Osteoblast (primary cell): ENCODE measurements around the gene KCNC1. TPM values are rescaled to one million over a fixed set of nuclear protein-coding genes. Genes with fewer than 3 reads are reported as not detected.

ENCODE experiments used
- DNase-seq: peaks from one replicate; pipeline ENCODE4 v3.0.0; 2011; ENCODE audit warnings: low spot score, mixed read lengths; ENCODE audit not compliant: insufficient read length; ENCODE audit errors: missing footprints
- H2AFZ ChIP-seq: 2 replicates; pipeline ENCODE4 v1.6.0; 2011; ENCODE audit warnings: mild to moderate bottlenecking, low read length
- H3K27ac ChIP-seq: 2 replicates; pipeline ENCODE4 v1.5.1; 2011; ENCODE audit warnings: mild to moderate bottlenecking, low read depth, low read length, moderate library complexity
- H3K27me3 ChIP-seq: 2 replicates; pipeline ENCODE4 v1.6.0; 2012; ENCODE audit warnings: mild to moderate bottlenecking, control low read depth, inconsistent platforms, low read length, moderate library complexity; ENCODE audit not compliant: insufficient read depth
- H3K36me3 ChIP-seq: 2 replicates; pipeline ENCODE4 v1.5.1; 2011; ENCODE audit warnings: mild to moderate bottlenecking, low read length, control low read depth, moderate library complexity; ENCODE audit not compliant: insufficient read depth
- H3K4me1 ChIP-seq: 2 replicates; pipeline ENCODE4 v1.5.1; 2011; ENCODE audit warnings: mild to moderate bottlenecking, low read length, control low read depth, moderate library complexity; ENCODE audit not compliant: insufficient read depth
- H3K4me2 ChIP-seq: 2 replicates; pipeline ENCODE4 v1.6.0; 2011; ENCODE audit warnings: mild to moderate bottlenecking, low read length; ENCODE audit not compliant: insufficient read depth
- H3K4me3 ChIP-seq: fragments of 200-600 bp; sonication (generic); 3 replicates; pipeline ENCODE4 v1.5.1; 2012; ENCODE audit warnings: mild to moderate bottlenecking, low read length, inconsistent platforms; ENCODE audit not compliant: insufficient read depth
- H3K79me2 ChIP-seq: 2 replicates; pipeline ENCODE4 v1.6.0; 2012; ENCODE audit warnings: mild to moderate bottlenecking, low read length, control low read depth, inconsistent platforms; ENCODE audit not compliant: insufficient read depth
- H3K9me3 ChIP-seq: 2 replicates; pipeline ENCODE4 v1.5.1; 2011; ENCODE audit warnings: low read depth, low read length, control low read depth
- H4K20me1 ChIP-seq: 2 replicates; pipeline ENCODE4 v1.6.0; 2012; ENCODE audit warnings: mild to moderate bottlenecking, low read length, control low read depth; ENCODE audit not compliant: insufficient read depth
- total RNA-seq: library from RNA; depleted of rRNA; stranded (reverse); fragments of >200 nt; gene quantifications from 2 replicates; pipeline ENCODE4 v1.2.3, GENCODE V29; 2012
- TF ChIP-seq, protein P1 (sequence below): IDR thresholded peaks from 2 replicates; pipeline ENCODE4 v1.5.1; 2011; ENCODE audit warnings: mild to moderate bottlenecking, low read depth, low read length, moderate library complexity; ENCODE audit errors: extremely low read depth

Gene KCNC1
- total RNA-seq, 1 donor = under 0.01 TPM

DNA sequence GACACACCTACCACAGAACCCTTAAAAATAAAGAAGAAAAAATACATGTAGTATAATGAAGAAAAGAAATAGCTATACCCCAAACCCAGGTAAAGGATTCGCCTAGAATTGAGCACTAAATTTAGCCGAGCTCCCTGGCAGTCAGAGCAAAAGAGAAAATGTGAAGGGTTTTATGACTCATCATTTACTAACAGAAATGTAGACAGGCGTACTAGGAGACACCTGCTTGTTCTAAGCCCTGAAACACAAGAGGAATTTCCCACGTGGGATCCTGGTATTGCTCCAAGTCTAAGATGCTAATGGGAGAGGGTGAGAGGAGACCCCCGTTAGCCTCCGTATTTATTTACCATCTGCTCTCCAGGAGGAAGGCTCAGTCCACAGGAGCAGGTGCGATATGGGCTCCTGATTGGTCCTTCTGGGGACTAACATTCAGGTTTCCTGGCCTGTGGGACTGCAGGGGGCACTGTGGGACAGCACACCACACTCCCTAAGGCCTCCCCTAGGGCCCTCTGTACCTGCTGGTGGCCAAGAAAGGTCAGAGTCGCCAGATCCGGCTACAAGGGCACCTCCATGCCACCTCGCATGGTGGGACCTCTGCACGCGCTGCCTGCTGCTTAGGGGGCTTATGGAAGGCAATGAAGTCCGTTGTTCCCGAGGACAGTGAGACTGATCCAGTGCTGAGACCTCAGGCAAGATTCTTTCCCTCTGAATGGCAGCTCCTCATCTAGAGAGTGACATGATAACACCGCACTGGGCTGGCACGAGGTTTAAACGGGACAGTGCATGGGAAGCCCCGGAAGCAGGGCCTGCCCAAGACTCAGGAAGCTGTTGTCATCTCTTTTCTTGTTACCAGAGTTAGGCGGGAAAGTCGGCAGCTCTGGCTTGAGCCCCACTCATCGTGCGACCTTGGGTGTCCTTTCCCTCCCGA, 25.8 kb downstream of the KCNC1 start:
- H2AFZ ChIP-seq = no peak overlapping the region

DNA sequence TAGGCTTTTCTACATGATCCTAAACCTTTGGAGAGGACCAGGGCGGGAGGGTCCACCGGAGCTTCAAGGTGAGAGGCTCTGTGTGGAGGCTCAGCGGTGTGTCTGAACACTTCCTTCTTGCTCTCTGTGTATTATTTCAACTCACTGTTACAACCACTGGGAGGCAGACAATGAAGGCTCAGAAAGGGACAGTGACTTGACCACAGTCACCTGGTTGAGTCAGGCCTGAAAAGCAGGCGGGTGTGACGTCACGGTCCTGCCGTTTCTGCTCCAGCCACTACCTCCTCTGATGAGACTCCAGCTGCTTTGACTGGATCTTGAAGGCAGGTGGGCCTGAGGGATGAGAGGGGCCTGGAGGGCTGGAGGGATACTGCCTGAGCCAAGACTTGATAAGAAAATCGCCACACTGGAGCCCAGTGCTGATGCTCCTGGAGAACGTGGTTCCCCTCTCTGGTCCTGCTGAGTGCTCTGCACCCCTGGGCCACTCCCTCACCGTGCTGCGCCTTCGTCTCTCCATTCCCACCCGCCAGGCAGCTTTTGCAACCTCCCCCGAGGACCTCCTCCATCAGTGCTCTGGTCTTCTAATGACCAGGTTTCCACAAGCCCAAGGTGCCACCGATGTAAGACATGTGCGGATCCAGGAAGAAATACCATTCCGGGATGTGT, 27.9 kb downstream of the KCNC1 start:
- Histone ChIP-seq H3K79me2 (no peaks in the 10 kb centered on the region), H3K27me3 (peaks cover 8% of the 10 kb centered on the region), H3K9me3 (no peaks in the 10 kb centered on the region), H2AFZ (no peak overlapping the region), H4K20me1 (no peaks in the 10 kb centered on the region), H3K4me2 (no peak overlapping the region), H3K36me3 (no peaks in the 10 kb centered on the region), H3K4me3 (no peak overlapping the region), H3K4me1 (no peaks in the 10 kb centered on the region), H3K27ac (no peak overlapping the region)
- TF ChIP-seq, protein P1, sequence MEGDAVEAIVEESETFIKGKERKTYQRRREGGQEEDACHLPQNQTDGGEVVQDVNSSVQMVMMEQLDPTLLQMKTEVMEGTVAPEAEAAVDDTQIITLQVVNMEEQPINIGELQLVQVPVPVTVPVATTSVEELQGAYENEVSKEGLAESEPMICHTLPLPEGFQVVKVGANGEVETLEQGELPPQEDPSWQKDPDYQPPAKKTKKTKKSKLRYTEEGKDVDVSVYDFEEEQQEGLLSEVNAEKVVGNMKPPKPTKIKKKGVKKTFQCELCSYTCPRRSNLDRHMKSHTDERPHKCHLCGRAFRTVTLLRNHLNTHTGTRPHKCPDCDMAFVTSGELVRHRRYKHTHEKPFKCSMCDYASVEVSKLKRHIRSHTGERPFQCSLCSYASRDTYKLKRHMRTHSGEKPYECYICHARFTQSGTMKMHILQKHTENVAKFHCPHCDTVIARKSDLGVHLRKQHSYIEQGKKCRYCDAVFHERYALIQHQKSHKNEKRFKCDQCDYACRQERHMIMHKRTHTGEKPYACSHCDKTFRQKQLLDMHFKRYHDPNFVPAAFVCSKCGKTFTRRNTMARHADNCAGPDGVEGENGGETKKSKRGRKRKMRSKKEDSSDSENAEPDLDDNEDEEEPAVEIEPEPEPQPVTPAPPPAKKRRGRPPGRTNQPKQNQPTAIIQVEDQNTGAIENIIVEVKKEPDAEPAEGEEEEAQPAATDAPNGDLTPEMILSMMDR = no peak
- DNase-seq = peak; percentile 47

More for the DNA sequence above, 25.8 kb downstream of the KCNC1 start:
- TF ChIP-seq, protein P1 = peak; percentile 58
- no peaks in the 10 kb centered on the region for H3K9me3 ChIP-seq
- no peaks in the 10 kb centered on the region for H3K79me2 ChIP-seq
- H3K36me3 ChIP-seq = no peaks in the 10 kb centered on the region
- no peak overlapping the region for H3K27ac ChIP-seq
- H3K4me1 ChIP-seq = no peaks in the 10 kb centered on the region
- H3K4me2 ChIP-seq = no peak overlapping the region
- peaks cover 8% of the 10 kb centered on the region for H3K27me3 ChIP-seq
- no peaks in the 10 kb centered on the region for H4K20me1 ChIP-seq
- H3K4me3 ChIP-seq = no peak overlapping the region
- peak; percentile 90 for DNase-seq

DNA sequence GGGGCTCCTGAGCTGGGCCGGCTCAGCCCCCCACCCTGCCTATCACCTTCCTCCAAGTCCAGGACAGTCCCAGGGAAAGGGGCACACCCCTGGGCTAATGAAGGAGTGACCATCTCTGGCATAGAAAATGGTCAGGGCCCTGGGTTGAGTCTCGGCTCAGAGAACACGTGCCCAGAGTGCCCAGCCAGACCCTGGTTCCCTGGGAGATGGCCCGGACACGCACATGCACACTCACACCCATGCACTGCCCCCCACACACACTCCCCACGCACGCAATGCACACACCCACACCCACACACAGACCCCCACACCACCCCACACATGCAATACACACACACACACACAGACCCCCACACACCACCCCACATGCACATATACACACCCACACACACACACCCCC, 28.7 kb downstream of the KCNC1 start:
- no peaks in the 10 kb centered on the region for H3K79me2 ChIP-seq
- no peak overlapping the region for H3K27ac ChIP-seq
- no peaks in the 10 kb centered on the region for H3K9me3 ChIP-seq
- no peak for DNase-seq
- H2AFZ ChIP-seq = no peak overlapping the region
- no peak overlapping the region for H3K4me2 ChIP-seq
- H3K27me3 ChIP-seq = peaks cover 8% of the 10 kb centered on the region
- H3K4me1 ChIP-seq = no peaks in the 10 kb centered on the region
- H3K36me3 ChIP-seq = no peaks in the 10 kb centered on the region
- TF ChIP-seq, protein P1 = no peak
- H4K20me1 ChIP-seq = no peaks in the 10 kb centered on the region
- no peak overlapping the region for H3K4me3 ChIP-seq

DNA sequence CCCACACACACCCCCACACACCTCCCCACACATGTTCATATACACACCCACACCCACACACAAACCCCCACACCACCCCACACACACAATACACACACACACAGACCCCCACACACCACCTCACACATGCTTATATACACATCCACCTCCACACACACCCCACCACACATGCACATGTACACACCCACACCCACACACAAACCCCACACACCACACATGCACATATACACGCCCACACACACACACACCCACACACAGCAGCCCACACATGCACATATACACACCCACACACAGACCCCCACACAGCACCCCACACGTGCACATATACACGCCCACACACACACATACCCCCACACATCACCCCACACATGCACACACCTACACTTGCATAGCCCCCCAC, 29.1 kb downstream of the KCNC1 start:
- peak; percentile 39 for DNase-seq
- H4K20me1 ChIP-seq = no peaks in the 10 kb centered on the region
- H3K27ac ChIP-seq = no peak overlapping the region
- peaks cover 8% of the 10 kb centered on the region for H3K27me3 ChIP-seq
- no peaks in the 10 kb centered on the region for H3K9me3 ChIP-seq
- H3K79me2 ChIP-seq = no peaks in the 10 kb centered on the region
- H3K4me3 ChIP-seq = no peak overlapping the region
- TF ChIP-seq, protein P1 = no peak
- no peak overlapping the region for H3K4me2 ChIP-seq
- no peaks in the 10 kb centered on the region for H3K4me1 ChIP-seq
- no peaks in the 10 kb centered on the region for H3K36me3 ChIP-seq
- no peak overlapping the region for H2AFZ ChIP-seq
